Measurements from ENCODE around the gene SNAP23.

SNAP23 gene

DNA sequence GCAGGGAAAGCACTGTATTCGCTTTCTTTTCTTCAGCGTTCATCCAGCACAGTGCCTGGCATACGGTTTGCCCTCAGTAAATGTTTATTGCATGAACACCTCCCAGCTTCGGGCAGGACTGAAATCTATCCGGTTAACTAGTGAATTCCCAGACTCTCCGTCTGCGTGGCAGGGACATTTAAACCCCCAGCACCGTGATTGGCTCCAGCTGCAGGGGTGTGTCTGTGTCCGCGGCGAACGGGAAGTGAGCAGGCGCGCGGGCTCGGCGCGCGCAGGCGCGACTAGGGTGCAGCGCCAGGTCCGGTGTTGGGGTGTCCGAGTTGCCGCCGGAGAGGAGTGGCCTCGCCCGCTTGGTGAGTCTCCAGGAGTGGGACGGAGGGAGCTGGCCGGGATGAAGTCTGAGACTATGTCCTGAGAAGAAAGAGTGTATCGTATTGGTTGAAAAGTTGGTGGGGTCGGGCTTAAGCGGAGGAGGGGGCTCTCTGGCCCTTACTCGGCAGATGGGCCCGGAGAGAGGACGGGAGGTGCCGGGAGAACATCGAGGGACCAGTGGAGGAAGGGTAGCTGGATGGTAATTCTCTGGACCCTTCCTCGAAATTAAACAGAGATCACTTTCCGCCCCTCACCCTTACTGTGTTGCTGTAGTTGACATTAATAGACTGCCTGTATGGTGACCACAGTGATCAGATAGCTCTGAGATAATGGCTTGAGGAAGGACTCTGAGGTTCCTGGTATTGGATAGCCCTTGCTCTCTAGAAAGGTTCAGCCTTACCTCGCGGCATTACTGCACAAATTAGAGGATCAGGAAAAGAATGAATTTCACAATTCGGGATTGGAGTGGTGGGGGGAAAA, at the start of gene SNAP23:
SNAP23 (plus strand) TSS at position 274 of the 852 bp plus-strand sequence. CDS start 16,213 bp downstream, outside the sequence.
- DNase-seq (ENCODE audit: low read depth in 2 of 2), result peak; percentile 87

DNA sequence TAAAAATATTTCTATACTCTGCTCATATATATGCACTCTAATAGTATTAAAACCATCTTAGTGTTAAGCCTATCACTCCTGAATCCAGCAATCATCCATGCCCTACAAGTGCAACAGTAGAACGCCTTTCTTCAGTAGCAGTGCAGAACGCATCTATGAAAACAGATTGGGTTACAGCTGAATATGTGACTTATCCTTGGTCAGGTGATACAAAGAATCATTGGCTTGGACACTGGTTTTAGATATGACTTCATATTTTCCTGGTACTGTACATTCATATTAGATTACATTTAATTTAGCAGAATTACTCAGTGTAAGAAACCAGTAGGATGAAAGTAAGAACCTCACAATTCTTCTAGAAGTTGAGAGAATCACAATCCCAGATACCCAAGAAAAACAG, 47.8 kb upstream of the SNAP23 start:
- DNase-seq (ENCODE audit: low read depth in 2 of 2), result no peak

DNA sequence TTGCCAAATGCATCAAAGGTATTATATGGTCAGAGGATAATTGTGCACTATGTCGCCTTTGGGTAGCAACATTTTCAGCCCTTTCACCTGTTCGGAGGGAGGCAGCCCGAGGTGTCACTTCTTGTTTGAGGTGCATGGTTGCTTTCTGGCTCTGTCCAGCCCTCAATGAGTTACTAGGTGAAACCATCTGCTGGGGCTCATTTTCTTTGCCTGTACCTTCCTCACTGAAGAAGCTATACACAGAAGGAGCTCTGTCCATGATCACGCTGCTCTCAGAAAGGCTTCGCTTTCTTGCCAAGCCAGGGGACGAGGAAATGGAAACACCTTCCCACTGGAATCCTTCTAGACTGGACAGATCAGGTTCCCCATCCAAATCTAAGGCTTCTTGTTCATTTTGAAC, 47.2 kb upstream of the SNAP23 start:
- no peak for DNase-seq (ENCODE audit: low read depth in 2 of 2)

DNA sequence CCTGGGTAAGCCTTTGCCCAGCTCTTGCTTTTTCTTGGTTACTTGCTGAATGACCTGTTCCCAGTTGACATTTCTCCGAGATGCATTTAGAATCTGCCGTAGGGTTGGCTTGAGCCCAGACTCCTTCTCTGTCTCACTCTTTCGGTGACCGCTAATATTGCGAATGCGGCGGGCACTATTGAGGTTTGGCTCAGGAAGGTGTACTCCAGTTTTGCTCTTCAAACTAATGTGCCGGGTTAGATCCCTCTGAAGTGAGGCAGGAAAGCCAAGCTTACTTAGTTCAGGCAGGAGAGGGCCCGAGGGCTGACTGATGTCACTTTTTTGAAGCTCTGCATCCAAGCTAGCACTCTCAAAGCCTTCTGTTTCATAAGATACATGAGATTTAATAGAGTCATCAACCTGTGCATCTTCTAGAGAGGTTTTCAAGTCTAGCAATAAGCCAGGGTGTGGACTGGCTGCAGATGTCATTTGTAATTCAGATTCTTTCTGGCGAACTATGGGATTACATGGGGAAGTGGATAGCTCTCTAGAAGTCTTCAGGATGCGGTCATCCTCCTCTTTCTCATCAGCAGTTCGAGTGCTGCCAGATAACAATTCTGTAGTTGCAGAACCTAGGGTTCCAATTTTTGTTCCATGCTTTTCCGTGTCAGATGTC, 45.5 kb upstream of the SNAP23 start:
- DNase-seq (ENCODE audit: low read depth in 2 of 2), result no peak

DNA sequence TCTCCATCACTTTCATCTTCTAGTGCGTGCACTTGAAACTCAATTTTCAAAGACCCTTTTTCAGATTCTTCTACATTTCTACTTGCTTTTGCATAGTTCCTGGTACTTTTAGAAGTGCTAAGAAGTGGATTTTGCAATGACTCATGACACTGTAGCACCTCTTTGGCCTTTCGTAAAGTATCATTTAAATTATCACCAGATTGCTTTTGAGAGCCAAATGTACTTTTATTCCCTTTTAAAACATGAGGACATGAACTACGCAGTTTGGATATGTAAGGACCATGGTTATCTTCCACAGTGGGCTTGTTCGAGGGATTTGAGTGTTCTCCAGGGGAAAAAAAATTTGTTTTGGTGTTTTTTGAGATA, 45.0 kb upstream of the SNAP23 start:
- no peak for DNase-seq (ENCODE audit: low read depth in 2 of 2)

DNA sequence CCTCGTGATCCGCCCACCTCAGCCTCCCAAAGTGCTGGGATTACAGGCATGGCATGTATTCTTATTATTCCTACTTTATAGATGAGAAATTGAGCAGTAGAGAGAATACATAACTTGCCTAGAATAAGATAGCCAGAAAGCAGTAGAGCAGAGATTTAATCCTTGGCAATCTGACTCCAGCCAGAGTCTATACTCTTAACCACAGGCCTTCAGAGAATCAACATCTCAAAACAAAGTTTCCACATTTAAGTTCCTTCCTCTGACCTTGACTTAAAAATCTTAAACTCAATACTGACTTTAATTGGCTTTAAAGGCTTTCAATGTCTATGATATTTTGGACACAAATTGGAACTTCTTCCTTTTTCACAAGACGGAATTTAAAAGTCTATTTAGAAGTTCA, 41.6 kb upstream of the SNAP23 start:
- no peak for DNase-seq (ENCODE audit: low read depth in 2 of 2)

DNA sequence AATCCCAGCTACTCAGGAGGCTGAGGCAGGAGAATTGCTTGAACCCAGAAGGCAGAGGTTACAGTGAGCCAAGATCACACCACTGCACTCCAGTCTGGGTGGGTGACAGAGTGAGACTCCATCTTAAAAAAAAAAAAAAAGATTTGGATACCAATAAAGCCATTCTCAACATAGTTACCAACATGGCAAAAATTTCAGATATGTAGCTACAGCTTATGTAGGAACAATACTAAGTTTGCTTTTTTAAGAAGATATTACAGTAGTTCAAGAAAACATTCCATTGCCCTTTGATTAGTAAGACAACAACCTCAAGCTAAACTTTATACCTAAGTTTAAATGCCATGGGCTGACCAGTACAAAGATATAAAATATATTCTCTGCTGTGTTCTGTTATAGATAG, 38.9 kb upstream of the SNAP23 start:
- no peak for DNase-seq (ENCODE audit: low read depth in 2 of 2)

DNA sequence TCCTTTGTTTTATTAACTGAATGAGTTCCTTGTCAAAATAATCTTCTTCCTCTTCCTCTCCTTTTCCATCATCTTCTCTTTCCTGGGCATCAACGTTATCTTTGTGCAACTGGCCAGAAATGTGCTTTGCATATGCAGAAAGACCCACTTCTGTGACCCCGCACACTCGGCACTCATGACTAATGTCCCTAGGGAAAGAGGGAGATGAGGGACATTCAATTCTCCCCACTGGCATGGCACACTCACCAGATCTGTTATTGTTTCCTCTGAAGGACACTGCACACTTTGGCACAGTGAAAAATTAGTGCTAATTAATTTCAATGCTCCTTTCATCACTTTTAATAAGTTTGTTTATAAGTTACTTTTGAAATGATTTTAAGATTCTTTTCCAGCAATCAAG, 38.5 kb upstream of the SNAP23 start:
- DNase-seq (ENCODE audit: low read depth in 2 of 2), result no peak

DNA sequence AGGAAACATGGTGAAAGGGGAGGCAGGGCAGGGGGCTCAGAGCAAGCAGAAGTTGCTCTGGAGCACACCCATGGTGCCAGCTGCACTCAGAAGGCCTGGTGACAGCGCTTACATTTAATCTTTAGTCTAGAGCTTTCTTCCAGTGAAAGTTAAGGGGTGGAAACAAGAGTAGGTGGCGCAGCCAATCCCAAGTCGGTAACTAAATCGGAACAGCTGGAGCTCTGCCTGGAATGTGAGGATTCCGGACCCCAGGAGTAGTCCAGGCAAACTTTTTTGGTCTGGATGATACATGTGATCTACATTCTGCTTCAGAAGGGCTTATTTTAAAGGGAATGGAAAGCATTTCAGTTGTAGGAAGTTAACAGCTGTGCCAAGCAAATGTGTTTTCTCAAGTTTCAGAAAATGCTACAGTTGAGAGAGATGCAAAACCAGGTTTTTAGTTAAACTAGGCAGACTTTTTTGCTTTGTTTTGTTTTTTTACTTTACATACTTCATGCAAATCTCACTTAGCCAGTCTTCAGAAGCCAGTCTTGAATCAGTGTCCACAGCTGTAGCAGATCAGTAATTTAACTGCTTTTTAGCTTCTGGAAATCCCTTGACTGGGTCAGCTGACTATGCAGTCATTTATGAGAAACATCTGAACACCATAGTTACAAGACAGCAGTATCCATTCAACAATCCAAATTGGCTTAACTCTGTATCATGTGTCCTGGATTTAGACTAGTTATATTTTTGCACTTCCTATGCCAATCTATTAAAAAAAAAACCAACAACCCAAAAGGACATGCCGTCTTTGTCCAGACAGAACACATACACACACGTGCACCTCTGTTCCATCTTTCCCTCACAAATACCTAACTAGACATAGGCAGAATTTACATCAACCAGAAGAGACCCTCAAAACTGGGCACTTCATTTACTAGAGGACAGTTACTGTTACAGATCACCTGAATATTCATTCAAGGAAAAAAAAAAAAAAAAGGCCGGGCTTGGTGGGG, 37.7 kb upstream of the SNAP23 start:
- DNase-seq (ENCODE audit: low read depth in 2 of 2), result peak; percentile 89 to 90

DNA sequence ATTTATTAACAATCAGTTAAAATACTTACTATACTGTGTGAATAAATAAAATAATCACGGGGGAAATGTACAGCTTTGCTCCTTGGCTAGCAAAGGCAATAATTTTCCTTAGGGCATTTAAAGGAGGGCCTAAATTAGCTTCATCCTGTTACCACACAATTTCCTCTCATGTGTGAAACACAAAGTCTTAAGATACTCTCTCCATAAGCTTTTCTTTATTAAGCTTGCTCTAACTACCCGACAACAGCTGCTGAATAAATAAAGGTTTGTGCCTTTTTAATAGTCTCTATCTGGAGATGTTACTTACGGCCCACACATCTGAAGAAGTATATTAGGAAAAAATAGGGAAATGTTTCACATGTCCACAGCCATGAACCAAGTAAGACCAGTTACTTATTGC, 34.2 kb upstream of the SNAP23 start:
- no peak for DNase-seq (ENCODE audit: low read depth in 2 of 2)

DNA sequence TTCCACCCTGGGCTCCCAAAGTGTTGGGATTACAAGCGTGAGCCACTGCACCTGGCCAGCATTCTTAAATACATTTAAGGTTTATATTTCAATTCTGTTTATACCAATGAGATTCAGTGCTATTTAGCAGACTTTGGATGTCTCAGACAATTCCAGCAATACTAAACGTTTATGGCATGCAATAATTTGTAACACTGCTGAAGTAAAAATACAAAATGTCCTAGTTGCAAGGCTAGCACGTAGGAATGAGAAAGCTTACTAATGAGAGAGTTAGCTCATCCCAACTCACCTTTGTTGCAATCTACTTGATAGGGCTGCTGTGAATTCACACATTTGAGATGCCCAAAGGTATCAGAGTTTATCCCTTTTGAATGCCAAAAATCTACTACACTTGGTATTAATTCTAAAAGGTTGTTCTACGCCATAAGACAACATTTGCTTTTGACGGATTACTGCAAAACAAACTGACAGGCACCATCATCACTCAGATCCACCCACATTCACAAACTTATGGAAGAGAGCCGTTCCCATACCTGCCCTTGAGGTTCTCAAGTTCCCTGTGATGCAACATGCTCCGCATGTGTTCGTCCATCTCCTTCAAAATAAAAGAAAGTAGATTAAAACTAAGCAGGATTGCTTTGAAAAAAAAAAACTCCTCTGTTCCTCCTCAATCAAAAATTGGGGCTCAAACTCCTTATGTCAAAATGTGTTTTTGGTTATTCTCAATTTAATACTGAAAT, 29.7 kb upstream of the SNAP23 start:
- DNase-seq (ENCODE audit: low read depth in 2 of 2), result no peak

DNA sequence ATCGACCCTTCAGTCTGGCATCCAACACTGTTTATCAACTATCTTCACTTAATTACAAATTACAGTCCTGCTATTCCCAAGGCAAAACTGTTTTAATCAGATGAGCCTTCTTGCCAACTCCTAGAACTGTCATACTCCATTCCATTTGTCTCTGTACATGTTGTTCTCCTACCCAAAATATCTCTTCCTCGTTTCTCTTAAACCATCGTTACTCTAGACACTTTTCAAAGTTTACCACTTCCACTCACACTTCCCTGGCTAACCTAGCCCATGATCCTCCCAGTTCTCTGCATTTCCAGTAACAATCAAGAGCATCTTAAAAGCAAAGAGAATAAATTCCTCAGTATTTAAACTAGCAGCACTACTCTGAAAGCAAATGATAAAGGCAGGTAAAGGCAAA, 24.4 kb upstream of the SNAP23 start:
- DNase-seq (ENCODE audit: low read depth in 2 of 2), result no peak

DNA sequence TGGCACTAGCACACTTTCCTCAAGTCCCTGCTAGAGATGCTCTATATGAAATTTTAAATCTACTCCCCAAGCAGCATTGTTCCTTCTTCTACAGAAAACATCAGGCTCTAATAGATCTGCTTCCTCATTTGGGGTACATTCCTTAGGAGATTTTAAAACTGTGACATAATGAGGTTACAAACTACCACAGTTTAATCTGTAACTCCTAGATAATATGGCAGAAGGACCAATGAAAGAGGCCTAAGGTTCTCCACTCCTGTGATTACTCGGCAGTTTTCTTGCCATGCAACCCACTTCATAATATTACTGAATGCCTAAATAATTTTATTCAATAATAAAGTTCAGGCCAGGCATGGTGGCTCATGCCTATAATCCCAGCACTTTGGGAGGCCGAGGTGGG, 20.6 kb upstream of the SNAP23 start:
- DNase-seq (ENCODE audit: low read depth in 2 of 2), result no peak

DNA sequence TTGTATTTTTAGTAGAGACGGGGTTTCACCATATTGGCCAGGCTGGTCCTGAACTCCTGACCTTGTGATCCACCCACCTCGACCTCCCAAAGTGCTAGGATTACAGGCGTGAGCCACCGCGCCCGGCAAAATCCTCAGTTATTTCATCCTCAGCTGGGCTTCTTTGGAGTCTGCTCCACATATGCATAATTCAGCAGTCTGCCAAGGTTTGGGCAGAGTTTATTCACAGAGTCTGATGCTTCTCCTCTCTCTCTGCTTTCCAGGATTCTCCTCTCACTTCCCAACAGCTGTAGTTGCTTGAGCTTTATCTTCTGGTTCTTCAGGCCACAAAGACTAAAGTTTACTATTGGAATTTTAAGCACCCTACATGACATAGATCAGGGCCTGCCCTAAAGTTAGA, 12.7 kb upstream of the SNAP23 start:
- no peak for DNase-seq (ENCODE audit: low read depth in 2 of 2)

DNA sequence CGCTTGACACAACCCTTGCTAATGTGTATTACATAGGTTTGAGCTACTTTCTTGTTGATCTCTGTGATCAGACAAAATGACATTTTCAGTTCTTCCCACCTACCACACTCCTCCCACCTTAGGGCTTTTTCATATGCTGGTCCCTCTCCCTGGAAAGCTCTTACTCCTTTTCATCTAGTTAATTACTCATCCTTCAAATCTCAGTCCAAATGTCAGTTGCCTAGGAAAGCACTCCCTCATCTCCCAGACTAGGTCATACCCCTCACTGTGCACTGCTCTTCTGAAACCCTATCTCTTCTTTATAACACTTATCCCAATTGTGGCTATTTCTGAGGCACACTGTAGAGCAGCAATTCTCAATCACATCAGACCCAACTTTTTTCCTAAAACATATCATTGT, 11.8 kb upstream of the SNAP23 start:
- no peak for DNase-seq (ENCODE audit: low read depth in 2 of 2)

DNA sequence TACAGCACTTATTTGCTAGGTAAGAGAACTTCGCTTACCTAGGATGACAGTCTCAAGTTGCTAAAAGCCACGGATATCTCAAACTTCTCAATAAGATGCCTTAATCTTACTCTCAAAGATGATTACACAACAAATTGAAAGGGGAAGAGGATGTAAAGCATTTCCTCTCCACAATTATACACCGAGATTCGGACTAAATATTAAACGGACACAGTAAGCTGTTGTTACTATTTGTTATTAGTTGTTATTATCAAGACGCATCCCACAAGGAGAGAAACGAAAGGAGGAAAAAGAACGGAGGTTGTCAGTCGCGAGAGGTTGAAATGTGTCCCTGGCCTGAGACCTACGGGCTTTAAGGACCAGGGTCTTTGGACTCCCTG, 5.2 kb upstream of the SNAP23 start:
- DNase-seq (ENCODE audit: low read depth in 2 of 2), result no peak

DNA sequence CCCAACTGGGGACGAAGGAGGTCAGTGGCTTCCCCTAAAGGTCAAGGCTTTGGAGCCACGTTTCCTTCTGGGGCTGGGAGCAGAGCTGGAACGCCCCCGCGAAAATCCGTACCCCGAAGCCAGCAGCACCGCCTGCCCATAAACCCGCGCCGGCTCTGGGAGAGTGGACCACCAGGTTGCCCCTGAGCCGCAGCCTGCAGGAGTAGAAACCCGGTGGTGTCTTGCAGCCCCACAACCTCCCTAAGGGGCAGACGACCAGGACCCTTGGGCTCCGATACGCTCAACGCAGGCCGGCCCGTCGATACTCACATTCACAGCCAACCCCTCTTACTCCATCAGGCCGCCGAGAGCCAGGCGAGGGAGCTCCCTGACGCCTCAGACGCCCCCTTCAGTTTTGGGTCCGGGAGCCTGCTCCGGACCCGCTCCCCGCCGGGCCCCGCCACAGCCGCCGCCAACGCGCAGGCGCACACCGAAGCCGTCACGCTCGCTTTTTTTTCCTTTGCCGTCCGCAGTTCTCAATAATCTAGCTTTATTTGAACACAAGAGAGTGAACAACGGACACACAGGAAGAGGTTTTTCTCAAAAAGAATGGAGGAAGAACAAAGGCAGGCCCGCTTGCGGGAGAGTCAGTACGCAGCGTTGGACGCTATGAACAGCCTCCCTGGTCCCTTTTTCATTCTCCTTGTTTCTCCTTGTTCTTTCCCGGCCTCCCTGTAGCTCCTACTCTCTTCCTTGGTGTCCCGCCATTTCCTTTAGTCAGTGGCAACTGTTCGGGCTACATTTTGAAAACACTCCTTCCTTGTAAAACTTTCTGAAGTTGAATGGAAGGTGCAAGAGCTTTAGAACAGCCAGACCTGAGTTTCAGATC, 4.5 kb upstream of the SNAP23 start, which contains the start of gene ZNF106:
ZNF106 (minus strand) TSS at position 471 of the 868 bp plus-strand sequence. CDS start 18,852 bp downstream, outside the sequence.
- peak; percentile 85 to 86 for DNase-seq (ENCODE audit: low read depth in 2 of 2)

DNA sequence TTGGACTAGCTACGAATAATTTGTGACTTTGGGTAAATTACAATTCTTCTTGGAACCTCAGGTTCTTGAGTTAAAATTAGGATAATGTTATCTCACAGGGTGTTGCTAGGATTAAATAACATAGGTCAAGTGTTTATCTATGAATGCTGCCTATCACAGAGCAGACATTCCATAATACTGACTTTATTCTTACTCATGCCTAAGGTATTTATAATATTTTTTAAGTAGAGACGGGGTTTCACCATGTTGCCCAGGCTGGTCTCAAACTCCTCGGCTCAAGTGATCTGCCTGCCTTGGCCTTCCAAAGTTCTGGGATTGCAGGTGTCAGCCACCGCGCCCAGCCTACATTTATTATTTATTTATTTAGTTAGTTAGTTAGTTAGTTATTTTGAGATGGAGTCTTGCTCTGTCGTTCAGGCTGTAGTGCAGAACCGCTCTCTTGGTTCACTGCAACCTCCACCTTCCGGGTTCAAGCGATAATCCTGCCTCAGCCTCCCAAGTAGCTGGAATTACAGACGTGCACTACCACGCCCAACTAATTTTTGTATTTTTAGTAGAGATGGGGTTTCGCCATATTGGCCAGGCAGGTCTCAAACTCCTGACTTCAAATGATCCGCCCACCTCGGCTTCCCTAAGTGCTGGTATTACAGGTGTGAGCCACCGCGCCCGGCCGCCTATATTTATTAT, 3.8 kb upstream of the SNAP23 start:
- no peak for DNase-seq (ENCODE audit: low read depth in 2 of 2)

DNA sequence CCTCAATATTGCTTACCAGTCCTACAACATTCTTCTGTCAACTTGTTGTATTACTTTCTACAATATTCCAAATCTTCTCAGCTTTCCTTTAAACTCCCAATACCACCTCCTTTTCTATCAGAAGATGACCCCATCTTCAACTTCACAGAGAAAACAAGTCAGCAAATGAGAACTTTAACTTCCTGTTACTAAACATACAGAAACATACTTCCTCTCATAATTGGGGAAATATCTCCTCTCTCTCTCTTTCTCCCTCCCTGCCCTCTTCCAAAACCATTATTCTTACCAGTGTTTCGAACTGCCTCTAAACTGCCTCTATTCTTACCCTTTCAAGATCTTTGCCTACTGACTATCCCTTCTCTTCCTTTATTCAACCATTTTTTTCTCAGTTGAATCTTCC, 1.8 kb upstream of the SNAP23 start:
- DNase-seq (ENCODE audit: low read depth in 2 of 2), result no peak

DNA sequence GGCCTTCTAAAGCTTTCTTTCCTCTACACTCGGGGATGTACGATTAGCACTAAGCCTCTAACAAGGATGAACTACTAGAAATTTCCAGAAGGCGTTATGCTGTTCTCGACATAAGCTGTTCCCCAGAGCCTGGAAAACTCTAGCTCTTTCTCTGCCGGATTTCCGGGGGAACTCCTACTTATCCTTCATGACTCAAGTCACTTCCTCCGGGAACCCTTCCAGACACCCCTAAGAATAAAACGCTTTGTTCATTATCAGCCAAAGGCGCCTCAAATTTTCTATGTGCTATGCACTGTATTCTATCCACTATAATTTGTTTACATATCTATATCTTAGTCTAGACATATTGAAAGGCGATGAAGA, 455 bp upstream of the SNAP23 start:
- DNase-seq (ENCODE audit: low read depth in 2 of 2), result peak in 1 of 2 experiments; percentile 41
